IMR-90 (cell line): ENCODE measurements around the gene PGR. TPM values are rescaled to one million over a fixed set of nuclear protein-coding genes. Genes with fewer than 3 reads are reported as not detected.

Source experiments
- ATAC-seq: fragments of 200-7000 bp; cut with Tn5 transposase; 2 replicates; pipeline ENCODE4 v1.9.1; 2020; ENCODE audit warnings: low read depth, mild to moderate bottlenecking, moderate library complexity
- BruUV-seq: library from RNA; stranded (reverse); fragments of 400-500 nt; replicated peaks from 2 replicates; lab custom pipeline; 2021; lab: Mats Ljungman, UMichigan
- CTCF ChIA-PET: fragments of 300-600 bp; formaldehyde crosslinking; extraction: SDS; loops from one replicate; lab custom pipeline; 2021; ENCODE audit warnings: antibody characterized with exemption; lab: Yijun Ruan, JAX
- POLR2A ChIA-PET: fragments of 300-600 bp; sonication (Branson Sonifier 250); formaldehyde crosslinking; loops from one replicate; lab custom pipeline; 2022; ENCODE audit warnings: antibody characterized with exemption; ENCODE audit not compliant: unreplicated experiment; lab: Charles Lee
- DNase-seq: peaks from one replicate; pipeline ENCODE4 v3.0.0; 2013
- H2AFZ ChIP-seq: replicated peaks from 2 replicates; pipeline ENCODE3; 2013; ENCODE audit warnings: low read length, mild to moderate bottlenecking; ENCODE audit not compliant: poor library complexity
- H2AK5ac ChIP-seq: 2 replicates; pipeline ENCODE4 v1.6.1; 2013; ENCODE audit warnings: low read depth, low read length, inconsistent platforms
- H2AK9ac ChIP-seq: replicated peaks from 2 replicates; pipeline ENCODE3; 2013; ENCODE audit warnings: mild to moderate bottlenecking, low read depth, low read length, moderate library complexity; ENCODE audit not compliant: poor library complexity
- H2BK120ac ChIP-seq: 2 replicates; pipeline ENCODE4 v1.6.1; 2013; ENCODE audit warnings: low read depth, low read length, inconsistent platforms
- H2BK15ac ChIP-seq: 3 replicates; pipeline ENCODE4 v1.6.1; 2013; ENCODE audit warnings: low read depth, low read length, inconsistent platforms
- H2BK20ac ChIP-seq: 2 replicates; pipeline ENCODE4 v1.6.1; 2013; ENCODE audit warnings: low read depth, mild to moderate bottlenecking, inconsistent platforms, low read length, moderate library complexity
- H2BK5ac ChIP-seq: 2 replicates; pipeline ENCODE4 v1.6.1; 2013; ENCODE audit warnings: mild to moderate bottlenecking, low read depth, low read length, inconsistent platforms; ENCODE audit not compliant: poor library complexity, severe bottlenecking
- H3K14ac ChIP-seq: replicated peaks from 2 replicates; pipeline ENCODE4 v1.6.1; 2013; ENCODE audit warnings: low read depth, low read length, inconsistent platforms
- H3K18ac ChIP-seq: 2 replicates; pipeline ENCODE4 v1.6.1; 2013; ENCODE audit warnings: low read depth, low read length, control low read depth
- H3K23ac ChIP-seq: 2 replicates; pipeline ENCODE4 v1.6.1; 2013; ENCODE audit warnings: low read depth, low read length, inconsistent platforms
- H3K27ac ChIP-seq: 2 replicates; pipeline ENCODE4 v1.5.1; 2013; ENCODE audit warnings: mild to moderate bottlenecking, control low read depth, low read length; ENCODE audit not compliant: insufficient read depth
- H3K27me3 ChIP-seq: 2 replicates; pipeline ENCODE4 v1.6.1; 2013; ENCODE audit warnings: low read length; ENCODE audit not compliant: control insufficient read depth, insufficient read depth
- H3K36me3 ChIP-seq: 2 replicates; pipeline ENCODE4 v1.6.1; 2013; ENCODE audit warnings: low read length, mixed read lengths; ENCODE audit not compliant: control insufficient read depth, insufficient read depth
- H3K4ac ChIP-seq: 2 replicates; pipeline ENCODE4 v1.6.1; 2013; ENCODE audit warnings: low read depth, low read length, inconsistent platforms
- H3K4me1 ChIP-seq: 2 replicates; pipeline ENCODE4 v1.6.1; 2013; ENCODE audit warnings: low read length, mixed read lengths; ENCODE audit not compliant: control insufficient read depth, insufficient read depth
- H3K4me2 ChIP-seq: 2 replicates; pipeline ENCODE4 v1.6.1; 2013; ENCODE audit warnings: low read depth, mild to moderate bottlenecking, control low read depth, low read length, moderate library complexity
- H3K4me3 ChIP-seq: 2 replicates; pipeline ENCODE4 v1.5.1; 2013; ENCODE audit warnings: low read depth, mild to moderate bottlenecking, control low read depth, low read length, moderate library complexity; ENCODE audit not compliant: insufficient read depth
- H3K56ac ChIP-seq: 2 replicates; pipeline ENCODE4 v1.6.1; 2013; ENCODE audit warnings: low read length, inconsistent platforms; ENCODE audit not compliant: insufficient read depth; ENCODE audit errors: extremely low read depth
- H3K79me1 ChIP-seq, 2 experiments: 2 replicates each; pipeline ENCODE4 v1.6.1; 2013; ENCODE audit warnings: low read length in 2 of 2, inconsistent platforms in 1 of 2, low read depth in 1 of 2
- H3K9ac ChIP-seq: 2 replicates; pipeline ENCODE4 v1.6.1; 2013; ENCODE audit warnings: low read depth, low read length, control low read depth
- H3K9me1 ChIP-seq: 2 replicates; pipeline ENCODE4 v1.6.1; 2013; ENCODE audit warnings: low read length, inconsistent platforms; ENCODE audit not compliant: insufficient read depth
- H3K9me3 ChIP-seq: 2 replicates; pipeline ENCODE4 v1.6.1; 2013; ENCODE audit warnings: low read length; ENCODE audit not compliant: control insufficient read depth, insufficient read depth
- H4K20me1 ChIP-seq: 2 replicates; pipeline ENCODE4 v1.6.1; 2013; ENCODE audit warnings: low read length, inconsistent platforms; ENCODE audit not compliant: insufficient read depth
- H4K5ac ChIP-seq: 2 replicates; pipeline ENCODE4 v1.6.1; 2013; ENCODE audit warnings: mild to moderate bottlenecking, low read depth, low read length, control low read depth
- H4K8ac ChIP-seq, 2 experiments: 2 replicates each; pipeline ENCODE4 v1.6.1; 2013; ENCODE audit warnings: low read depth in 2 of 2, low read length in 2 of 2, control low read depth in 1 of 2, inconsistent platforms in 1 of 2
- H4K91ac ChIP-seq: 2 replicates; pipeline ENCODE4 v1.6.1; 2013; ENCODE audit warnings: low read depth, low read length, inconsistent platforms; ENCODE audit not compliant: insufficient read depth
- BHLHE40 ChIP-seq: fragments of 150-350 bp; IDR thresholded peaks from 2 replicates; pipeline ENCODE4 v1.6.1; 2016; ENCODE audit warnings: mild to moderate bottlenecking, low read depth, low read length
- CEBPB ChIP-seq: IDR thresholded peaks from 2 replicates; pipeline ENCODE4 v1.6.1; 2012; ENCODE audit warnings: low read depth, low read length, improper control_type of control experiment
- CHD1 ChIP-seq: IDR thresholded peaks from 2 replicates; pipeline ENCODE4 v1.6.1; 2012; ENCODE audit warnings: low read depth, low read length, improper control_type of control experiment
- CTCF ChIP-seq: conservative IDR thresholded peaks from 2 replicates; pipeline ENCODE4 v1.5.1; 2012; ENCODE audit warnings: mild to moderate bottlenecking, low read depth, low read length, improper control_type of control experiment
- ELK1 ChIP-seq: fragments of 150-350 bp; IDR thresholded peaks from 2 replicates; pipeline ENCODE4 v1.6.1; 2016; ENCODE audit warnings: low read depth, mild to moderate bottlenecking, low read length, moderate library complexity, borderline replicate concordance
- FOS ChIP-seq: fragments of 150-350 bp; IDR thresholded peaks from 2 replicates; pipeline ENCODE4 v1.6.1; 2016; ENCODE audit warnings: low read depth, low read length
- MAFK ChIP-seq: IDR thresholded peaks from 2 replicates; pipeline ENCODE4 v1.6.1; 2012; ENCODE audit warnings: low read depth, low read length, improper control_type of control experiment
- MAZ ChIP-seq: IDR thresholded peaks from 2 replicates; pipeline ENCODE4 v1.6.1; 2012; ENCODE audit warnings: low read depth, mild to moderate bottlenecking, low read length, improper control_type of control experiment, moderate library complexity, borderline replicate concordance
- MXI1 ChIP-seq: IDR thresholded peaks from 2 replicates; pipeline ENCODE4 v1.6.1; 2012; ENCODE audit warnings: low read depth, mild to moderate bottlenecking, low read length, moderate library complexity, borderline replicate concordance
- NFE2L2 ChIP-seq: fragments of 150-350 bp; IDR thresholded peaks from 2 replicates; pipeline ENCODE4 v1.6.1; 2016; ENCODE audit warnings: low read depth, mild to moderate bottlenecking, low read length
- POLR2A ChIP-seq: IDR thresholded peaks from 2 replicates; pipeline ENCODE4 v1.6.1; 2012; ENCODE audit warnings: mild to moderate bottlenecking, low read depth, low read length
- RAD21 ChIP-seq: IDR thresholded peaks from 2 replicates; pipeline ENCODE4 v1.6.1; 2012; ENCODE audit warnings: low read length, improper control_type of control experiment
- RCOR1 ChIP-seq: IDR thresholded peaks from 2 replicates; pipeline ENCODE4 v1.6.1; 2012; ENCODE audit warnings: mild to moderate bottlenecking, low read length, improper control_type of control experiment; ENCODE audit not compliant: insufficient replicate concordance
- RFX5 ChIP-seq: IDR thresholded peaks from 2 replicates; pipeline ENCODE4 v1.8.0; 2012; ENCODE audit warnings: low read depth, mild to moderate bottlenecking, low read length, moderate library complexity
- SMC3 ChIP-seq: fragments of 150-350 bp; IDR thresholded peaks from 2 replicates; pipeline ENCODE4 v1.6.1; 2016; ENCODE audit warnings: low read depth, mild to moderate bottlenecking, antibody characterized with exemption, low read length, moderate library complexity
- USF2 ChIP-seq: fragments of 150-350 bp; IDR thresholded peaks from 2 replicates; pipeline ENCODE4 v1.6.1; 2017; ENCODE audit warnings: mild to moderate bottlenecking, antibody characterized with exemption, low read length, low read depth
- WGBS, 2 experiments: methylation state at CpG; one replicate each; pipeline versions ENCODE4 v1.1.5 to v1.1.7; 2013; ENCODE audit warnings: missing lambda C conversion rate in 2 of 2; ENCODE audit not compliant: insufficient read length in 1 of 2; ENCODE audit errors: extremely low coverage in 2 of 2; 5-methylcytosine and 5-hydroxymethylcytosine counted together
- dilution Hi-C: fragments of 300-500 bp; cut with HindIII; formaldehyde crosslinking; loops from one replicate; pipeline ENCODE4 v1.14.3; 2018; ENCODE audit warnings: low sequenced_read_pairs; ENCODE audit not compliant: unreplicated experiment
- in situ Hi-C: fragments of 300-500 bp; cut with MboI; formaldehyde crosslinking; loops from 3 replicates; pipeline ENCODE4 v1.14.3; 2019; ENCODE audit warnings: low sequenced_read_pairs, inconsistent platforms, mixed read lengths
- intact Hi-C: fragments of 100-400 bp; cut with micrococcal nuclease; formaldehyde crosslinking; loops from 2 replicates; pipeline ENCODE4 v1.10.0; 2022
- polyA plus RNA-seq, 3 experiments: library from polyadenylated mRNA; depleted of rRNA; stranded (reverse); fragments of >200 nt; gene quantifications; 2 replicates each; pipeline ENCODE4 v1.2.3, GENCODE V29; 2012; ENCODE audit warnings: low replicate concordance in 1 of 3
- total RNA-seq: library from RNA; depleted of rRNA; stranded (reverse); fragments of >200 nt; gene quantifications from 2 replicates; pipeline ENCODE4 v1.2.3, GENCODE V29; 2012

PGR gene
- total and polyA plus RNA-seq, 2 of the 4 experiments (the other 2 are of a cell fraction): under 0.01 TPM; not detected in 1

- H3K27ac ChIP-seq: no peak overlapping the region
- POLR2A ChIA-PET: no interaction called here
- H3K4ac ChIP-seq: no peak overlapping the region
- no peak overlapping the region for H3K23ac ChIP-seq
- no peaks in the 10 kb centered on the region for H3K36me3 ChIP-seq
- WGBS, 2 experiments: no CpG with 5 or more reads among the region's 1 CpG
- no peak overlapping the region for H2BK20ac ChIP-seq
- no peak for TF ChIP-seq MAZ
- no peak for TF ChIP-seq CEBPB
- TF ChIP-seq RFX5: no peak
- no peak for TF ChIP-seq MXI1
- no peak for TF ChIP-seq RAD21
- TF ChIP-seq BHLHE40: no peak
- no peak for TF ChIP-seq ELK1
- TF ChIP-seq SMC3: no peak
- TF ChIP-seq CHD1: no peak
- TF ChIP-seq USF2: no peak
- no peak for TF ChIP-seq FOS
- TF ChIP-seq RCOR1: no peak
- no peak for TF ChIP-seq POLR2A
- no peak for TF ChIP-seq CTCF
- TF ChIP-seq MAFK: no peak
- no peak for TF ChIP-seq NFE2L2
- H3K9me1 ChIP-seq: no peaks in the 10 kb centered on the region
- H3K9ac ChIP-seq: no peak overlapping the region
- no peak overlapping the region for H2AK5ac ChIP-seq
- no peak overlapping the region for H3K56ac ChIP-seq
- DNase-seq (no peak), ATAC-seq (no peak)
- no peak overlapping the region for H3K18ac ChIP-seq
- no peak overlapping the region for H2AFZ ChIP-seq
- H3K4me3 ChIP-seq: no peak overlapping the region
- CTCF ChIA-PET: no interaction called here
- H3K4me2 ChIP-seq: no peak overlapping the region
- H2BK5ac ChIP-seq: no peak overlapping the region
- H2AK9ac ChIP-seq: no peak overlapping the region
- no peaks in the 10 kb centered on the region for H4K20me1 ChIP-seq
- no peaks in the 10 kb centered on the region for H3K4me1 ChIP-seq
- no peak overlapping the region for H3K14ac ChIP-seq
- intact Hi-C loops (no loop called here), dilution Hi-C loops (no loop called here), in situ Hi-C loops (no loop called here)
- H3K9me3 ChIP-seq: no peaks in the 10 kb centered on the region
- H4K91ac ChIP-seq: no peak overlapping the region
- no peak overlapping the region for H2BK120ac ChIP-seq
- no peak overlapping the region for H4K8ac ChIP-seq
- no peaks in the 10 kb centered on the region for H3K79me1 ChIP-seq
- no peak overlapping the region for H4K5ac ChIP-seq
- H2BK15ac ChIP-seq: no peak overlapping the region
- H3K27me3 ChIP-seq: no peaks in the 10 kb centered on the region; the same call in 1 of the 2 replicates
- no TSS peak for BruUV-seq
Measured at GRCh38 chr11:100999756-101000155, 129.9 kb downstream of the PGR start.
